Fibroblast of lung (primary cell): Measurements from ENCODE around the gene ACAT2. TPM values are rescaled to one million over a fixed set of nuclear protein-coding genes. Genes with fewer than 3 reads are reported as not detected.
"Not testable (repeated sequence)": the region's sequence is repeated elsewhere in the genome, so short reads cannot be mapped to it uniquely, and the experiment has no call there.

Source experiments
- DNase-seq, 2 donors: peaks; one replicate each; pipeline versions ENCODE4 v3.0.0 to v3.0.0-alpha.2; 2010; ENCODE audit warnings: low read depth in 2 of 2
- H2AFZ ChIP-seq: 2 replicates; pipeline ENCODE4 v1.5.1; 2012; ENCODE audit warnings: low read length, control low read depth, inconsistent platforms
- H3K27ac ChIP-seq: 2 replicates; pipeline ENCODE4 v1.5.1; 2011; ENCODE audit warnings: low read length, control low read depth; ENCODE audit not compliant: insufficient read depth
- H3K27me3 ChIP-seq: 2 replicates; pipeline ENCODE4 v1.5.1; 2011; ENCODE audit warnings: mild to moderate bottlenecking, low read length; ENCODE audit not compliant: control insufficient read depth, insufficient read depth
- H3K36me3 ChIP-seq: 2 replicates; pipeline ENCODE4 v1.5.1; 2011; ENCODE audit warnings: low read length; ENCODE audit not compliant: control insufficient read depth, insufficient read depth
- H3K4me1 ChIP-seq: 2 replicates; pipeline ENCODE4 v1.5.1; 2011; ENCODE audit warnings: low read length; ENCODE audit not compliant: control insufficient read depth, insufficient read depth; ENCODE audit errors: extremely low read depth
- H3K4me2 ChIP-seq: 2 replicates; pipeline ENCODE4 v1.5.1; 2011; ENCODE audit warnings: low read length, control low read depth; ENCODE audit not compliant: insufficient read depth; ENCODE audit errors: extremely low read depth
- H3K4me3 ChIP-seq, 4 experiments: fragments of 200-600 bp in 1 of 4; sonication (generic) in 1 of 4; replicated peaks in 1 of 4; 2 replicates each; pipeline ENCODE4 v1.5.1; 2011 to 2016; ENCODE audit warnings: low read length in 4 of 4, low read depth in 3 of 4, mild to moderate bottlenecking in 3 of 4, control low read depth in 2 of 4, inconsistent platforms in 1 of 4, mixed read lengths in 1 of 4; ENCODE audit not compliant: insufficient read depth in 1 of 4; ENCODE audit errors: control extremely low read depth in 1 of 4
- H3K79me2 ChIP-seq: 2 replicates; pipeline ENCODE4 v1.5.1; 2012; ENCODE audit warnings: mild to moderate bottlenecking, low read length, inconsistent platforms; ENCODE audit not compliant: control insufficient read depth, insufficient read depth
- H3K9ac ChIP-seq: 2 replicates; pipeline ENCODE4 v1.5.1; 2011; ENCODE audit warnings: mild to moderate bottlenecking, low read length, control low read depth; ENCODE audit not compliant: insufficient read depth
- H3K9me3 ChIP-seq: 2 replicates; pipeline ENCODE4 v1.5.1; 2012; ENCODE audit warnings: low read depth, low read length; ENCODE audit not compliant: control insufficient read depth, insufficient read depth
- H4K20me1 ChIP-seq: 2 replicates; pipeline ENCODE4 v1.5.1; 2011; ENCODE audit warnings: low read length; ENCODE audit not compliant: control insufficient read depth, insufficient read depth; ENCODE audit errors: extremely low read depth
- CTCF ChIP-seq, 2 donors: IDR thresholded peaks in 1 of 2; conservative IDR thresholded peaks in 1 of 2; 1 replicate in 1 of 2; 2 replicates in 1 of 2; pipeline ENCODE4 v1.5.1; 2011 to 2012; ENCODE audit warnings: low read length in 2 of 2, control low read depth in 1 of 2, inconsistent platforms in 1 of 2, low read depth in 1 of 2, mild to moderate bottlenecking in 1 of 2
- EZH2 ChIP-seq: IDR thresholded peaks from 2 replicates; pipeline ENCODE4 v1.5.1; 2012; ENCODE audit warnings: low read length, control low read depth, mild to moderate bottlenecking; ENCODE audit errors: missing control alignments
- polyA plus RNA-seq, 2 donors: library from polyadenylated mRNA; depleted of rRNA in 1 of 2; stranded (reverse) in 1 of 2; unstranded in 1 of 2; fragments of >200 nt; gene quantifications; 2 replicates each; pipeline ENCODE4 v1.2.1, GENCODE V29; 2011 to 2012; ENCODE audit warnings: missing spikeins in 1 of 2
- total RNA-seq: library from RNA; depleted of rRNA; stranded (reverse); fragments of >200 nt; gene quantifications from 2 replicates; pipeline ENCODE4 v1.2.1, GENCODE V29; 2014

Gene ACAT2
- total and polyA plus RNA-seq, 2 donors (not counting 1 experiment from before 2014, with no cell fraction given): 108 to 121 TPM

DNA sequence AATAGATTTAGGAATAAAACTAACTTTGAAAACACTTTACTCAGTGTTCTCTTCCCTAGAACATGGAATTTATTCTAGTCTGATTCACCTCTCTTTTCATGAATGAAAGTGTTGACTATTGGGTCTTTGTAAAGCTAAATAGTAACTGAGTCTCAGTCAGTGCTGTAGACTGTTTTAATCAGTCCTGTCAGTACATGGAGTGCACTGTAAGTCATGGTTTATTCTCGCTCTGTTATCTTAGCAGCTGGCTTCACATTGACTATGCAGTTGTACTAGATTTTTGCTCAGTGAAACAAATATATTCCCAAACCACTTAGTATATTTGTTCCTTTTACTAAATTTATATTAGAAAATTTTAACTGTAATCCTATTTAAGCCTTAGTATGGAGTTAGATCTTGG lies 15.1 kb upstream of the ACAT2 start:
- no peaks in the 10 kb centered on the region for H3K27me3 ChIP-seq
- no peak overlapping the region for H3K9ac ChIP-seq
- H3K4me1 ChIP-seq: no peaks in the 10 kb centered on the region
- H3K4me3 ChIP-seq: no peak overlapping the region
- DNase-seq: no peak
- peaks cover 9% of the 10 kb centered on the region for H3K79me2 ChIP-seq
- peaks cover 11% of the 10 kb centered on the region for H3K36me3 ChIP-seq
- no peak overlapping the region for H2AFZ ChIP-seq
- no peaks in the 10 kb centered on the region for H4K20me1 ChIP-seq
- H3K4me2 ChIP-seq: no peak overlapping the region
- no peaks in the 10 kb centered on the region for H3K9me3 ChIP-seq
- no peak overlapping the region for H3K27ac ChIP-seq
- TF ChIP-seq CTCF (conservative IDR thresholded peaks at IDR 0.05 in 1 of 2, IDR thresholded peaks at IDR 0.05 in 1 of 2; ENCODE audit: low read depth in 1 of 2, low read length in 2 of 2) (no peak), EZH2 (no peak)

DNA sequence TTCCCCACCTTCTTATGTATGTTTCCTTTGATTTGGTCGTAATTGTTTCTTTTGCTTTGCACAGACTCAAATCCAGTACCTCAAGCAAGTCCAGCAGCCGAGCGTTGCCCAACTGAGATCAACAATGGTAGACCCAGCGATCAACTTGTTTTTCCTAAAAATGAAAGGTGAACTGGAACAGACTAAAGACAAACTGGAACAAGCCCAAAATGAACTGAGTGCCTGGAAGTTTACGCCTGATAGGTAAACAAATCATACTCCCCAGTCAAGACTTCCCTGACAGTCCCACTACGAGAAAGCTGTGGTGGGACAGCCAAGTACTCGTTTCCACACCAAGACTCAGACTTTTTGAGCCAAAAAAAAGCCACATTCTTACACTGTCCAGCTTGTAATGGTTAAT lies 13.7 kb upstream of the ACAT2 start:
- H3K27ac ChIP-seq, H3K4me1 ChIP-seq, H3K9me3 ChIP-seq, H3K4me3 ChIP-seq, H3K9ac ChIP-seq, H2AFZ ChIP-seq, H3K4me2 ChIP-seq, H3K79me2 ChIP-seq, H4K20me1 ChIP-seq, DNase-seq, H3K27me3 ChIP-seq: not testable (repeated sequence)
- peaks cover 10% of the 10 kb centered on the region for H3K36me3 ChIP-seq

GRCh38 chr6:159751448-159751847 lies 10.4 kb upstream of the ACAT2 start:
- Histone ChIP-seq H3K27ac (no peak overlapping the region), H3K4me1 (no peaks in the 10 kb centered on the region), H2AFZ (no peak overlapping the region), H4K20me1 (no peaks in the 10 kb centered on the region), H3K9me3 (no peaks in the 10 kb centered on the region), H3K4me2 (no peak overlapping the region), H3K4me3 (no peak overlapping the region), H3K36me3 (peaks cover 17% of the 10 kb centered on the region), H3K9ac (no peak overlapping the region), H3K27me3 (no peaks in the 10 kb centered on the region), H3K79me2 (peaks cover 5% of the 10 kb centered on the region)
- no peak for DNase-seq
- TF ChIP-seq CTCF (conservative IDR thresholded peaks at IDR 0.05 in 1 of 2, IDR thresholded peaks at IDR 0.05 in 1 of 2; ENCODE audit: low read depth in 1 of 2, low read length in 2 of 2) (no peak), EZH2 (no peak)
